Endometrial microvascular endothelial cells (primary cell): Measurements from ENCODE around the gene MYL7. TPM values are rescaled to one million over a fixed set of nuclear protein-coding genes. Genes with fewer than 3 reads are reported as not detected.

Experiments used
- in situ Hi-C: cut with HindIII; loops from 2 replicates; pipeline ENCODE4 v1.10.0; 2017; ENCODE audit warnings: low sequenced_read_pairs, low pct_unique_long_range_greater_than_20kb; ENCODE audit errors: inconsistent ontology term
- total RNA-seq: library from RNA; depleted of rRNA; stranded (reverse); fragments of >200 nt; gene quantifications from one replicate; pipeline ENCODE4 v1.2.3, GENCODE V29; 2015; ENCODE audit errors: inconsistent ontology term

MYL7 gene
- total RNA-seq, 1 donor from 2014 or later: not detected

GRCh38 chr7:44106311-44107065, 34.6 kb downstream of the MYL7 start:
- in situ Hi-C loops: no loop called here

- in situ Hi-C loops: no loop called here
Observed at GRCh38 chr7:44105832-44106231, 35.3 kb downstream of the MYL7 start.

DNA sequence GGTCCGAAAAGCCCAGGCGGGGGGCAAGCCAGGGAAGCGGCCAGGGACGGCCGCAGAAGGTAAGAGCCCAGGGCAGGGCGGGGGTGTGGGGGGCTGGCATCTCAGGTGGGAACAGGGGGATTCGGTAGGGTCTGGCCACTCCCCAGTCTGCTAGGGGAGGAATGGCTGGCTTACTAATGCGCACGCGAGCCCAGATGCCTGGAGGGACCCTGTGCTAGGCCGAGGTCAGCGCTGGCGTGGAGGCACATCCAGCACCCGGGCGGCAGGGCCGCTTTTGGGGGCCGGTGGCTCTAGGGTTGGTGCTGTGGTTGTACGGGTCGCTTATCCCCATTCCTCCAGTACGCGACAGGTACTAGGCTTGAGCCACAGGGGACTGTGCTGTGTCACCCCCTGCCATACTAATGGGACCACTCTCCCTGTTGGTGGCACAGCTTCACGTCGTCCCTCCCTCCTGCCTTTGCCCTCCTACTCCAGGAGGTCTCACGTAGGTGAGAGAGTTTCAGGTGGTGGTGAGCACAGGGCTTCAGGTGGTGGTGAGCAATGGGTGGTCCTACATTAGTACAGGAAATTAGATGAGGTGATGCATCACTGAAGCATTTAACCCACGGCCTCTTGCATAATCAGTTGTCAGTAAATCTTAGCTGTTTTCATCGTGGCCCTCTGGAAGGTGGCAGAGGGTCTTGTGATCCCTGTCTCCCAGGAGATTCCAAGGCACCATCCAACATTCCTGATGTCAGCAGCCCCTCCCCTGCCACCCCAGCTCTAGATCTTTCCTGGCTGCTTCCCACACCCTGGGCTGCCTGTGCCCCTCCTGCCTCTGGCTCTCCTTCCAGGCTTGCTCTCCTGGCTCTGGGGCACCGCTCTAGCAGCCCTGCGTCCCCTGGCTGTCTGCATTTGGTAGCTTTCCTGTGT, 36.0 kb downstream of the MYL7 start:
- in situ Hi-C loops: no loop called here

GRCh38 chr7:44103923-44104859, 36.9 kb downstream of the MYL7 start, which contains the start of gene AEBP1:
Gene AEBP1 (plus strand): TSS chr7:44104345. CDS start chr7:44104666, 321 bp downstream.
- in situ Hi-C loops: no loop called here

- in situ Hi-C loops: no loop called here
Observed at GRCh38 chr7:44103566-44103922, 37.6 kb downstream of the MYL7 start.

GRCh38 chr7:44102846-44103565, 38.1 kb downstream of the MYL7 start:
- in situ Hi-C loops: no loop called here

- in situ Hi-C loops: no loop called here
Observed at GRCh38 chr7:44101966-44102845, 38.9 kb downstream of the MYL7 start.

GRCh38 chr7:44101303-44101965, 39.7 kb downstream of the MYL7 start:
- in situ Hi-C loops: no loop called here

DNA sequence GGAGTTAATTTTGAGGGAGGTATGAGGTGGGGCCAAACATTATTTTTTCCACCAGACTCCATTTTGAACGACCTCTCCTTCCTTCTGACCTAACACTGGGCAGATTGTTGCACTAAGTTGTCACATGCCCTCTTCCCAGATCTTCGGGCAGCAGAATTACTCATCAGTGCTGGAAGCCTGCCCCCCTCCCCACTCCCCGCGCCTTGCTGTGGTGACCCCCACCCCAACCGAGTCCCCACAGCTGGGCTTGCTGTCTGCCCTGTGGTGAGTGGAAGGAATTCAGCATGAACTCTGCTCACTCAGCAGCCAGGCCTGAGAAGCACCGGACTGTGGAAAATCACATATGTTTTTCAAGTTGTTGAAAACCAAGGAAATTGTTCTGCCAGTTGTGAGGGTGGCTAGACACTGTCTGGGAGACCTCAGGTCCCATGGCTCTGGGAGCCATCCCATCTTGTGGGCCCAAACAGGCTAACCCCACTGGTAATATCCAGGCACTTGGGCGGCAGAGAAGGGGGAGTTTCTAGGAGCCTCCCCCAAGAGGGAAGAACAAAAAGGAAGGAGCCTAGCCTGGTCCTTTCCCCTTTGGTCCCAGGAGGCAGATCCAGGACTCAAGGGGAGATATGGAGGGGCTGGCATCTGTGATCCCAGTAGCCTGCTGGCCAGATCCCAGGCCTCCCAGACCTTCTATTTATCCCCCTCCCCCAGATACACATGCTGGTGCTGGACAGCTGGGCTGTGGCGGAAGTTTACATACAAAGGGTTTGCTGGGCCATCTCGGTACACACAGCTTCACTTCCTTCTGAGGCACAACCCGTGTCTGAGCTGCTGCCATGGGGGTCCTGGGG, 40.5 kb downstream of the MYL7 start:
- in situ Hi-C loops: no loop called here

DNA sequence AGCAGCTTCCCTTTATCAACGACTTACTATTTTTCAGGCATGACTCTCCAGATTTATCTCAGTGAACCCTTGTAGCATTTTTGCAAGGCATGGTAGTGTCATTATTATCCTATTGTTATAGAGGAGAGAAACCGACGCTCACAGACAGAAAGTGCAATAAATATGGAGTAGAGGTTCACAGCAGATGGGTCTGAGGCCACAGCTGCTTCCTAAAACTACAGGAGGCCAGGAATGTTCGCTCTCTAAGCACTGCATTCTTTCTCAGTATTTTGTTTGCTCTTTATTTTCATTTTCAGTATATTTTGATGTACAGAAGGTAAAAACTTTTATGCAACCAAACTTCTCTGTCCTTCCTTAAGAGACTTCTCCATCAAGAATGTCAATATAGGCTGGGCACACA, 41.5 kb downstream of the MYL7 start:
- in situ Hi-C loops: no loop called here

GRCh38 chr7:44098092-44099068, 42.8 kb downstream of the MYL7 start:
- in situ Hi-C loops: no loop called here

DNA sequence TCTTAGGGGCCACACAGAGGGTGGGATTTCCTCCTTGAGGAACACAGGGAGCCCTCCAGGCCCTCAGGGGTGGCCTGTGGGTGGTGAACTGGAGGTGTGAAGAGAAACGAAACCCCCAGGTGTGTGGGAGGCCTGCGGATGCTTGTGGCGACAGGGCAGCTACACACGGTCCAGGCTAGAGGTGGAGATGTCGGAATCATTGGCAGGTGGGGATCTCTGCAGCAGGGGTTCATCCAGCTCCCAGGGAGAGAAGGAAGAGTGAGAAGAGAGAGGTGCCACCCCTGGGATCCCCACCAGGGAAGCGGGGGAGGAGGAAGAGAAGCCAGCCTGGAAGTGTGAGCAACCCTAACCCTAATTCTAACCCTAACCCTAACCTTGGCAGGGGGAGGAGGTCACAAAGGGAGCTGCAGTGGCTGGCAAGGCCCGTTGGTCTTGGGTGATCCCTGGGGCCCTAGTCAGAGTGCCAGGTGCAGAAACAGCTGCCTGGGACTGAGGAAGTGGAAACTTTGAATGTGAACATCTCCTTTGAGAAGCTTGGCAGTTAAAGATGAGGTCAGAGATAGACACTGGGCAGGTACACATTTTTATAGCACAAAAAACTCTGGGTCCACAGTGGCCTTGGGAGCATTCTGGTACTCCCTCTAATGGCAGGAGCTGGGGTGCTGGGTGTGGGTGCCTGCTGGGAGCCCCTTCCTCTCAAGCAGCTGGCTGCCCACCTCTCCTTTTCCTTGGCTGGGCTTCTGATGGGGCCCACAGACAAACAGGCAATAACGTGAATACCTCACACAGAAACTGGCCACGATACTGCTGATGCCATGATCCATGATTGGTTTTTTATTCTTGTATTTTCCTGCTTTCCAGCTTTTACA, 43.8 kb downstream of the MYL7 start:
- in situ Hi-C loops: no loop called here

DNA sequence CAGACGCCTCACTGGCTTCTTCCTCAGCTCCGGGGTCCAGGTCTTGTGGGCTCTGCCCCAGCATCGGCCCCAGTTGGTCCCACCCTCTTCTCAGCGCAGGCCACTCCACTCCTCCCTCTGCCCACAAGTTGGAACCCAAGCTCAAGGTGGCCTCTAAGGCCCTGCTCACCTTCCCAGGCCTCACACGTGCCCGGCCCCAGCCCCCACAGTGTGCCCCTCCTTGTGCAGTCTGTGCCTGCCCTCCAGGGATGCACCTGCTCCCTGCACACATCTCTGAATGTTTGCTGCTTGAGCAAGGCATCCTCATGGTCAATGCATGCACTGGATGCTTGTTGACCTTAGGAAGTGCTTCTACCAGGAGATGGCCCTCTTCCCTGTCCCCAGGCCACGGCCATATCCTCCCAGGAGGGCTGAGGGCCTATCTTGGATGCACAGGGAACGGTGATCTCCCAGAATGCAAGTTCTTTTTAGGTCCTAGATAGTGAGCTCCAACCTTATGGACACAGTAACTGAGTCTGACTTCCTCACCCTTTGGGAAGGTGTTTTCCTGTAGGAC, 44.7 kb downstream of the MYL7 start:
- in situ Hi-C loops: no loop called here

GRCh38 chr7:44095781-44096180, 45.4 kb downstream of the MYL7 start:
- in situ Hi-C loops: no loop called here
